NT2/D1 (cell line): ENCODE data around the gene CACHD1.

ENCODE experiments used
- DNase-seq: peaks from one replicate; pipeline ENCODE4 v3.0.0-alpha.2; 2011; ENCODE audit warnings: low read depth, low spot score
- H3K27me3 ChIP-seq: 2 replicates; pipeline ENCODE4 v1.6.0; 2011; ENCODE audit warnings: mild to moderate bottlenecking; ENCODE audit not compliant: insufficient read length, insufficient read depth
- H3K36me3 ChIP-seq: 2 replicates; pipeline ENCODE4 v1.6.1; 2011; ENCODE audit warnings: mild to moderate bottlenecking, low read length, mixed read lengths; ENCODE audit not compliant: insufficient read depth, insufficient read length
- H3K4me1 ChIP-seq: 2 replicates; pipeline ENCODE4 v1.5.1; 2011; ENCODE audit not compliant: insufficient read depth, insufficient read length
- H3K4me3 ChIP-seq: 2 replicates; pipeline ENCODE4 v1.5.1; 2011; ENCODE audit warnings: low read depth; ENCODE audit not compliant: insufficient read length
- H3K9ac ChIP-seq: 2 replicates; pipeline ENCODE4 v1.6.0; 2011; ENCODE audit warnings: low read depth; ENCODE audit not compliant: insufficient read length
- H3K9me3 ChIP-seq: 2 replicates; pipeline ENCODE4 v1.5.1; 2011; ENCODE audit warnings: mild to moderate bottlenecking, low read length; ENCODE audit not compliant: insufficient read depth
- SUZ12 ChIP-seq: IDR thresholded peaks from 2 replicates; pipeline ENCODE4 v1.6.1; 2011; ENCODE audit not compliant: insufficient read length, insufficient read depth; ENCODE audit errors: extremely low read depth
- YY1 ChIP-seq: IDR thresholded peaks from 2 replicates; pipeline ENCODE4 v1.6.1; 2011; ENCODE audit not compliant: insufficient read length, insufficient read depth
- ZNF274 ChIP-seq: IDR thresholded peaks from 2 replicates; pipeline ENCODE4 v1.6.1; 2011; ENCODE audit warnings: mild to moderate bottlenecking, low read depth, low read length

Gene CACHD1

DNA sequence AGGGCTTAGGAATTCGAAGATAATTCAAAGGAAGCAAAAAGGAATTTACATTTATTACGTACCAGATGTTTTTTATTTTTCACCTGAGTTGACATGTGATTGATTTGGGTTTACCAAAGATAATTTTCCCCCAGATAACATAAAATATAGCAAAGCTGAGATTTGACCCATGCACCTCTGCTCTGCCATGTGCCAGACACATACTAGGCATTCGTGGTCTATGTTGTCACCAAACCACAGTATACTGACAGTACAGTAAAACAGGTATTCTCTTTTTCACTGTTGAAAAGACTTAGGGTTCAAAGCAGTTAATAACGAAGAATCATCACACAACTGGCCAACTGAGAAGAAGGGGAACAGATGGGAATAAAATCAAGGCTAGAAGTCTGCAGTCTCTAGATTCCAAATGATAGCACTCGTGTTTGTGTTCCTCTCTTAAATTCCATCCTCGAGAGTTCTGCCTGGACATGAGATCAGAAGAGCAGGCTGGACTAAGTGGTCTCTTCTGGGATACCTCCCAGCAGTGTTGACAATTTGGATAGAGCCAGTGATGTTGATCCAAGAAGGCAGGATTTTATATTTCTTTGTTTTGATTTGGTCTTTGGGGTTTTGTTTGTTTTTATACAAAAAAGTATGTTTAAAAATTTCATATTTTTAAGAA, 189.7 kb downstream of the CACHD1 start:
- peaks cover 85% of the 10 kb centered on the region for H3K36me3 ChIP-seq
- DNase-seq = no peak
- no peaks in the 10 kb centered on the region for H3K9me3 ChIP-seq
- no peaks in the 10 kb centered on the region for H3K27me3 ChIP-seq
- no peak overlapping the region for H3K9ac ChIP-seq
- H3K4me3 ChIP-seq = no peak overlapping the region
- H3K4me1 ChIP-seq = peaks cover 6% of the 10 kb centered on the region
- TF ChIP-seq ZNF274 (no peak), YY1 (no peak), SUZ12 (no peak)

DNA sequence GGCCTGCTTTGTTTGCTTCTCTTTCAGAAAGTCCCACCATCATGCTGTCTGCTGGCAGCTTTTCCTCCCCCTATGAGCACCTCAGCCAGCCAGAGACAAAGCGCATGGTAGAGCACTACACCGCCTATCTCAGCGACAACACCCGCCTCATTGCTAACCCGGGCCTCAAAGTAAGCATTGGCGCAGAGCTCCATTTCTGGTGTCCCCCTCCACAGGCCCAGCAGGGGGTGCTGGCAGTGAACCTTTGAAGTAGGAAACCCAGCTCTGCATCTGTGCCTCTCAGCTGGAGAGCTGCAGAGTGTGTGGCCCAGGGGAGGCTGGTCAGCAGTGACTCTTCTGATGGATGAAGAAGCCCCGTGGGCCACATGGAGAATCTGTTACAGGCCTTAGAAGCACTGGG, 193.7 kb downstream of the CACHD1 start:
- DNase-seq = peak; percentile 44

DNA sequence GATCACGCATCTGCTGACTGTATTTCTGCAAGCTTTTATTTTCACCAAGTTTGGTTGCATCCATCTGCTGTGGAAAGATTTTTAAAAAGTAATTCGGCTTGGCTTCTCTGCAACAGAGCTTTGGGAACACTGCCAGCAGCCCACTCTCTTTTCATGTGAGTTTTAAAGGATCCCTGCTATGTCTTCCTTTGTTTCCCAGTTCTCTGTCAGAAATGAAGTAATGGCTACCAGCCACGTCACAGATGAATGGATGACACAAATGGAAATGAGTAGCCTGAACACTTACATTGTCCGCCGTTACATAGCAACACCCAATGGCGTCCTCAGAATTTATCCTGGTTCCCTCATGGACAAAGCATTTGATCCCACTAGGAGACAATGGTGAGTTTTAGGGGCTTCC, 194.4 kb downstream of the CACHD1 start:
- H3K27me3 ChIP-seq = no peaks in the 10 kb centered on the region
- peaks cover 80% of the 10 kb centered on the region for H3K36me3 ChIP-seq
- H3K4me1 ChIP-seq = peaks cover 6% of the 10 kb centered on the region
- TF ChIP-seq YY1 = no peak
- TF ChIP-seq ZNF274 = no peak
- no peak for TF ChIP-seq SUZ12
- no peak overlapping the region for H3K9ac ChIP-seq
- H3K9me3 ChIP-seq = no peaks in the 10 kb centered on the region
- H3K4me3 ChIP-seq = no peak overlapping the region
- no peak for DNase-seq

More for the DNA sequence above, 193.7 kb downstream of the CACHD1 start:
- Histone ChIP-seq H3K27me3 (no peaks in the 10 kb centered on the region), H3K4me3 (no peak overlapping the region), H3K4me1 (peaks cover 6% of the 10 kb centered on the region), H3K9ac (no peak overlapping the region), H3K36me3 (peaks cover 85% of the 10 kb centered on the region), H3K9me3 (no peaks in the 10 kb centered on the region)
- TF ChIP-seq YY1 (no peak), SUZ12 (no peak), ZNF274 (no peak)

DNA sequence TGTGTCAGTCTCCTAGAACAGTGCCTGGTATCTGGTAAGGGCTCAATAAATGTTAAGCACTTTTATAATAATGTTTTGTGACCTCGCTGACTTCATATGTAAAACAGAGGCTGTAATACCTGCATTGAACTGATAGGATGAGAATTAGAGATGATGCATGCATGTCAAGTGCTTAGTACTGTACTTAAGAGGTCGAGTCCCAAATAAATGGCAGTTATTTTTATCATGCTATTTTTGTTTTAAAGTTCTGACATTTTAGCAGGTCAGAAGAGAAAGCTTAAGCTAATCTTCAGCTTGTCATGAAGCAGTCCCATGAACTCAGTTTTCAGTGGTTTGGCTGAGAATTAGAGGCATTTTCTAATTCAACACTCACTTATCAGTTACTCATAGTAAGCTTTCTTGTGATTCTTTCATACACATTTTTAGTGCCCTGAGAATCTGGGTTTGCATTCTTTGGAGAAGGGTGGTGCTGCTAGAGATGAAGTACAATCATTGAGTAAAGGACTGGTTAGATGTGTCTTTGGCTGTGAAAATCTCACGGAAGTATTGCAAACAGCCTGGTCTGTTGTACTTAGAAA, 199.3 kb downstream of the CACHD1 start:
- TF ChIP-seq SUZ12 (no peak), ZNF274 (no peak), YY1 (no peak)
- H3K4me3 ChIP-seq = no peak overlapping the region
- H3K36me3 ChIP-seq = peaks cover 68% of the 10 kb centered on the region
- H3K9me3 ChIP-seq = no peaks in the 10 kb centered on the region
- no peaks in the 10 kb centered on the region for H3K4me1 ChIP-seq
- H3K9ac ChIP-seq = no peak overlapping the region
- no peak for DNase-seq
- no peaks in the 10 kb centered on the region for H3K27me3 ChIP-seq

DNA sequence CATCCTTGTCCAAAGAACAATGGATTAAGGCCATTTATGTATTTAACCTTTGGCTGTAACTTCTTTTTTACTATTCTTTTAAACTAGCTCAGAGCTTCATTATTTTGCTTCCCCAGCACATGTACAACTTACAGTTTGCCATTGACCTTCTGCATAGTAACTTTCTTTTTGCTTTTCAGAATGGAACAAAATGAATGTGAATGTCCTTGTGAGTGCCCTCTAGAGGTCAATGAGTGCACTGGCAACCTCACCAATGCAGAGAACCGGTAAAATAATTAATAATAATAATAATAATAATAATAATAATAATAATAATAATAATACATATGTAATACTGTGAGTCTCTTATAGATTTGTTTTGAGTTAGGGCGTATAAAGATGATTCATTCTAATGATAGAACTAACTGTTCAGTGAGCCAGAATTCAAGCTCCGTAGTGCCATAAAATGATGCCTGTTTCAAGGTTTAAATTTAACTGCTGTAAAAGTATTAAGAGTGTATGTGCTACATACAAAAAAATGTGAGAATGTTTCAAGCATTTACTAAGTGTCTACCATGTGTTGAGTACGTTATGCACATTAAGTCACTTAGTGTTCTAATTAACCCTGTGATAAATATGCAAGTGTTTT, 205.9 kb downstream of the CACHD1 start:
- H3K9ac ChIP-seq = no peak overlapping the region
- H3K36me3 ChIP-seq = peaks cover 89% of the 10 kb centered on the region
- DNase-seq = no peak
- no peaks in the 10 kb centered on the region for H3K9me3 ChIP-seq
- no peaks in the 10 kb centered on the region for H3K27me3 ChIP-seq
- TF ChIP-seq SUZ12 (no peak), ZNF274 (no peak), YY1 (no peak)
- no peaks in the 10 kb centered on the region for H3K4me1 ChIP-seq
- H3K4me3 ChIP-seq = no peak overlapping the region

DNA sequence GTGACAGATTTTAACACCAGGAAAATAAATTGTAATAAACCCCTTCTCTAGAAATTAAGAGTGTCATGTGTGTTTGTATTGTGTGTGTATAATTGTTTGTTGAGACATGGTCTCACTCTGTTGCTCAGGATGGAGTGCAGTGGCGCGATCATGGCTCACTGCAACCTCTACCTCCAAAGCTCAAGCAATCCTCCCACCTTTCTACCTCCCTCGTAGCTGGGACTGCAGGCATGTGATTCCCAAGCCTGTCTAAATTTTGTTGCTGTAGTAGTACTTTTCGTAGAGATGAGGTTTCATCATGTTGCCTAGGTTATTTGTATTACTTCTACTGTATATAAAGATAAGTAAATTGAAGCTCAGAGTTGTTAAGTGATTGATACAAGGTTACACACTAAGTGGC, 206.5 kb downstream of the CACHD1 start:
- no peak for DNase-seq
- no peak overlapping the region for H3K4me3 ChIP-seq
- H3K4me1 ChIP-seq = no peaks in the 10 kb centered on the region
- no peaks in the 10 kb centered on the region for H3K27me3 ChIP-seq
- no peaks in the 10 kb centered on the region for H3K9me3 ChIP-seq
- TF ChIP-seq SUZ12 (no peak), YY1 (no peak), ZNF274 (no peak)
- H3K9ac ChIP-seq = no peak overlapping the region
- peaks cover 90% of the 10 kb centered on the region for H3K36me3 ChIP-seq

DNA sequence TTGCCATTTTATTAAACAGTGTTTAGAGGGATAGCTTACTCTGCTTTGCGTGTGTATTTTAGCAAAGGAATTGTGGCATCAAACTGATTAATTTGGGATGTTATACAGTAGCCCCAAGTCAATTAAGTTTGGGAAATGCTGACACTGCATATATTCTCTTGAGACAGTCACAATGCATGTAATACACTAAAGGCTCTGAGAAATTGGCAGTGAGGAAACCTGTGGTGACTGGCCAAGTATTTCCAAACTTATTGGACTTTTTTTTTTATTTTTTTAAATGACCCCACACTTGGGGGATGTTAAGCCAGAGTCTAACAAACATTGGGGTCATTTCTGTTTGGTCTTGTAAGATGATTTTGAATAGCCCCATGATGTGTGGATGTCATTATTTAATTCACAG, 207.6 kb downstream of the CACHD1 start:
- no peaks in the 10 kb centered on the region for H3K27me3 ChIP-seq
- no peak overlapping the region for H3K4me3 ChIP-seq
- DNase-seq = no peak
- no peaks in the 10 kb centered on the region for H3K9me3 ChIP-seq
- peaks cover 92% of the 10 kb centered on the region for H3K36me3 ChIP-seq
- H3K4me1 ChIP-seq = no peaks in the 10 kb centered on the region
- TF ChIP-seq YY1 (no peak), SUZ12 (no peak), ZNF274 (no peak)
- no peak overlapping the region for H3K9ac ChIP-seq
